DMS79 treated with DMSO at 0.1 percent for 48 hours (cell line): ENCODE measurements around the gene HAND1.
"Not testable (repeated sequence)": the region's sequence is repeated elsewhere in the genome, so short reads cannot be mapped to it uniquely, and the experiment has no call there.

Experiments used
- DNase-seq: peaks from one replicate; lab custom pipeline; 2025; lab: John Stamatoyannopoulos, UW

HAND1 gene

GRCh38 chr5:154478224-154478565 lies at the start of gene HAND1:
Gene HAND1 (minus strand): TSS chr5:154478227. CDS start chr5:154478008, 219 bp downstream.
- peak; percentile 15 for DNase-seq

GRCh38 chr5:154526231-154527226 lies 48.5 kb upstream of the HAND1 start:
- no peak for DNase-seq

DNA sequence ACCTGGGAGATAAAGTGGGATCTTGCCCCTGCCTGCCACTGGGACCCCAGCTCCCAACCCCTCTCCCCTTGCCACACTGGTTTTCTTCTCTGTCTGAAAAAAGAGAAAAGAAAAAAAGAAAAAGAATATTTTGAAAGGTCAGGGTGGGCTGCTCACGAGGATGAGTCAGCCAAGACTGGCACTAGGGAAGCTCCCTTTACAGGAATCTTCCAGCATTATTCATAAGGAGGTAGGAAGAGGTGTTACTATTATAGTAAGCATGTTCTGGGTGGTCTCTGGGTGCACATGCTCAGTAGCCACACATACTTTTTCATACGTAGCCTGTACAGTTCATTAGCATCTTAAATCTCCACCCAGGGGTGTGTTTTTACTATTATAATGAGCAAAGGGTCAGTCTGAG lies 46.8 kb upstream of the HAND1 start:
- DNase-seq, result no peak

DNA sequence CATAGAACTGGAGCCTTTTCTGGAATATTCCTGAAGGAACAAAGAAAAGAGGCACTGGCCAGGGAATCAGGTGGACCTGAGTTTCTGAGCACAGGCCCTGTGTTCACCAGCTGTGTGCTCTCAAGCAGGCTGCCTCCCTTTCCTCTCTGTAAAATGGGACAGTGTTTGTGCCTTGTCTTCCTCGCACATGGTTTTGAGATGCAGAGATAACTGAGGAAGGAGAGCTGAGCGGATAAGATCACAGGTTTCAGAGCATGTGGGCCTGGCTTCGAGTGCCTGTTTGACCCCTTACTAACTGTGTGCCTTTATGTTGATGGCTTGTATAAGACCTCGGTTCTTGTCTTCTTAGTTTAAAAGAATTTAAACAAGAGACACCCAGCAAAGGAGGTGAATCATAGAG lies 46.2 kb upstream of the HAND1 start:
- DNase-seq, result no peak

DNA sequence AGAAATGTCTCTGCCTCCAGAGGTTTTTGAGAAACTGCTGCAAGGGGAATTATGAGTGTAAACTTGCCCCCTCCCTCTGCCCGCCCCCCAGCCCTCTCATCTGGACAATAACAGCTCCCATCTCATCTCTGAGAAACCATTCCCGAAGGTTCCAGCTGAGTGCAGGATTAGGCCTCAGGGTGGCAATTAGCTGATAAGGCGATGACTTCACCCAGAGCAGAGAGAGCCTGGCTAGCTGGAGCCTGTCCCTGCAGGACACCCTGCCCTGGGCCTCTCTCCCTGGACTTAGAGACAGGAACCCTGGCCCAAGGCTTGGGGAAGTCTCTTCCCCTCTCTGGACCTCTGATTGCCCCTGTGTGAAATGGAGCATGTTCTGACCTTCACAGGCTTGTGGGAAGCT lies 45.7 kb upstream of the HAND1 start:
- no peak for DNase-seq

DNA sequence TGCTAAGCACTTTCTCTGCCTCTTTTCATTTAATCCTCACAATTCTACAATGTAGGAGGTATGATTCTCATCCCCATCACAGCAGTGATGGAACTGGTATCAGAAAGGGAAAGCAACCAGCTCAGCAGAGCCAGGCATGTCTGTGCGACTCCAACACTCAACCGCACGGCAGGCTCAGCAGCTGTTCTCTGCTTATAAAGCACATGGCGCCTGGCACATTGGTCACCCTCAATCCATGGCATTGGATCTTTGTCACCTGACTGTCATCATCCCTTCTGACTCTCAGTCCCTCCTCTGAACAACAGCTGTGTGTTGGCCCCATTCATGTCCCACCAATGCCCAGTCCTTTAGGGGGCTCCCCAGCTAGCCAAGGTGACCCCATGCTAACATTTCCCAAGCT lies 45.1 kb upstream of the HAND1 start:
- no peak for DNase-seq

- DNase-seq, result no peak
These were observed 44.3 kb upstream of the HAND1 start for GRCh38 chr5:154522284-154522683.

DNA sequence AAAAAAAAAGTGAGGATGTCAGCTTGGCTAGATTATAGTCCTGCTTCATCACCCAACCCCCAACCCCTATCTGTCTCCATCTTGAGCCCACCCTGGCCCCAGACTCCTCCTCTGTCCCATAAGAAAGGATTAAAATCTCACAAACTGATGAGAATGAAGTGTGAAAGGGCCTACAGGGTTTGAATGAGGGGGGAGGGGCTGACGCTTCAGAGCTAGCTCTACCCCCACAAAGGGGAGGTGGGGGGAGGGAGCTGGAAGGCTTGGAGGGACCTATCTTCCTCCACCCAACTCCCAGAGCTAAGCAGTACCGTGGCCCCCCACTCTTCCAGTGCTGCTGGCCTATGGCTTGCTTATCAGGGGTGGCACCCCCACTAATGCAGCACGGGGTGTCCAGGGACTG lies 43.7 kb upstream of the HAND1 start:
- DNase-seq, result no peak

DNA sequence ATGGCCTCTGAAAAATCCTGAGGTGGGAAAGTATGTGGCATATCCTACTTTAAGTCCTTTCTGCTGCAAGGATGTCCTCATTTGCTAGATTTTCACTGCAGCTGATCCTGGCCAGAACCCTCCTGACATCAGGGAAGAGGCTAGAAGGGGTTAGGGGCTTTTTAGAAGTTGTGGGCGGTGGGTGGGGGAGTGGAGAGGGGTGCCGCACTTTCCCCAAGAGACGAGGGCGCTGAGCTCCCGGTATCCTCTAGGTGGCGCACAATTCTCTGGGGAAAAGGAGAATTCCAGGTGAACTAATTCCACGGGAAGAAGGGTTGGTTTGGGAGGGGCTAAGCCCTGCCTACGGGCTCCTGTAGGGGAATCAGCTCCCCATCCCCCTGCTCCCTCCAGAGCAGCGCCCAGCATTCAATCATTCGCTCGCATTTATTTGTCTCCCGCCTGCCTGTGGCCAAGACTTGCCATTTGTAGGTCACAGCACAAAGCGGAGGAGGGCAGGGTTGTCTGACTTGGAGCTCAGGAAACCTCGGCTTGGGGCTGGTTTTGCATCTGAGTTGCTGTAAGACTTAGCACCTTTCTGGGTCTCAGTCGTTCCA lies 42.9 kb upstream of the HAND1 start:
- no peak for DNase-seq

DNA sequence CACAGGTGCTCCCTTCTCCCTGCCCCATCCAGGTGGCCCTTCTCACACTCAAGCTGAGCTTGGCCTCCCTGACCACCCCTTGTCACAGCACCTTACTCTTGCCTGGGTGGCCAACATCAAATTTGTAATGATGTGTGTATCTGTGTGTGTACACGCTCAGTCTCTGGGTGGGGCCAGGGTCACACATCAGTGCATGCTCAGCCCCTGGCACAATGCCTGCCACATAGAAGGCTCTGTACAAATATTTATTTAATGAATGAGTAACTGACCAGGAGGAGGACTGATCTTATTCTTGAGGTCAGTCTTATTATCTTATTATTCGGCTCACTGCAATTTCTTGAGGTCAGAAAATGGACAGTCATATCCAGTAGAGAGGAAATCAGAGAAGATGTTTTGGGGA lies 41.3 kb upstream of the HAND1 start:
- DNase-seq, result no peak

DNA sequence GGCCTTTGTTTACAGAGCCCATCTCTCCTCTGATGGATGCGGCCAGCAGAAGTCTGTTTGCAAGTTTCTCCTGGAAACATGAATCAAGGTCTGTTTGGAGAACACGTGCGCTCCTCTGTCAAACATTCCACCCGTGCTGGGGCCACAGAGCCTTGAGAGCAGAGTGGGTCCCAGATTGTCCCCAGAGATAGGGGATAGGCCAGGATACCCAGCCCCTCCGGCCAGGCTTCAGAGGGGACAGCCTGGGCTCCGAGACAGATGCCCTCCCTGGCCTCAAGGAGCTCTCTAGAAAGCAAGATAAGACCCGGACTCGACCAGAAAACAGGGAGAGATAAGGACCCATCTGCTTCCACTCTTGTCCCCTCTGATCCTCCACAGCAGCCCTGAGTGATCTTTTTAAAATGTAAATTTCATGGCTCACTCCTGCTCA lies 40.4 kb upstream of the HAND1 start:
- DNase-seq, result no peak

DNA sequence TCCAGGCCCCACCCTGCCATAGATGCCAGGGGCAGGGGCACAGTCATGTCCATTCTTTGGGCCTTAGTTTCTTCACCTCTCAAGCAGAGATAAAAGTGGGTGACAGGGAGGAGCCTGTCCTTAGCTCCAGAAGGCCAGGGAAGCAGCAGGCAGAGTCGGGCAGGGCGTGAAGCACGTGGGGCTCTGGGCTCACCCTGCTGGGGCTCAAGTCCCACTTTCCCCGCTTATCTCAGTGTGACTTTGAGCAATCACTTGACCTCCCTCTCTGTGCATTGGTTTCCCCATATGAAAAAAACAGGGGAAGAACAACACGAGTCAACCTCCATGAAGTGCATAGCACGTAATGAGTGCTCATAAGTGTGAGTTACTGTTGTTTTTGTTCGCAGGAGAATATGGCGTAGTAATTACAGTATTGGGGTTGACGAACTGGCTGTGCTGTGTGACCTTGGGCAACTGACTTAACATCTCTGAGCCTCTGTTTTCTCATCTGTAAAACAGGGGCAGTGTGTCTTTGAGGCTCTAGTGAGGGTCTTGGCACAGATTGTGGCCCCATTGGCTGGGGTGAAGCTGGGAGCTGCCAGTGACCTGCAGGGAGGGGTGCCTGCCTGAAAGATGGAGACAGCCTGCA lies 39.9 kb upstream of the HAND1 start:
- no peak for DNase-seq

DNA sequence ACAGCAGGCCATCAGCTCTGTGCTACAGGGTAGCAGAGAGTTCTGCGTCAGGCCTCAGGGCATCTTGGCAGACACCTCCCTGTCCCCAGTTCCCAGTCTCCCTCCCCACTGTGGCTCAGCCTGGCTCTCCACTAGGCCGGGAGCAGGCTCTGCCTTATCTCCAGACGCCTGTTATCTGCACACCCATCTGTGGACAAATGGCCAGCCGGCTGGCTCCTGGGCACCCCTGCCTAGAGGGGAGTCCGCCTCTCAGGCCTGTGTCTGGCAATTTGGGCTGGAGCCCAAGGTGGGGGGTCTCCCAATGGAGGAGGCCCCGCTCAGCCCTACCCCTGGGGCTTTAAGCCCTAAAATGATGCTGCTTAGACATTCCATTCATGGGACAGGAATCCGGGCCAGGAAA lies 39.2 kb upstream of the HAND1 start:
- DNase-seq, result no peak

GRCh38 chr5:154516475-154516874 lies 38.4 kb upstream of the HAND1 start:
- DNase-seq, result no peak

DNA sequence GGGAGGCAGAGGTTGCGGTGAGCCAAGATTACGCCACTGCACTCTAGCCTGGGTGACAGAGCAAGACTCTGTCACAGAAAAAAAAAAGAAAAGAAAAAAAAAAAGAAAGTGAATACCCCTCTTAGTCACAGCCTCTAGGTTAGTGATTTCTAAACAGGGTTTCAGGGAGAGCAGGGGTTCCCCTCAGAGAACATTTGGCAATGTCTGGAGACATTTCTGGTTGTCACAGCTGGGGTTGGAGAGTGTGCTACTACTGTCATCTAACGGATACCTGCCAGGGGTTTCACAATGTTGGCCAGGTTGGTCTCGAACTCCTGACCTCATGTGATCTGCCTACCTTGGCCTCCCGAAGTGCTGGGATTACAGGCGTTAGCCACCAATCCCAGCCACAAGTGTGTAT lies 37.5 kb upstream of the HAND1 start:
- not testable (repeated sequence) for DNase-seq

GRCh38 chr5:154514331-154514730 lies 36.3 kb upstream of the HAND1 start:
- DNase-seq, result no peak

DNA sequence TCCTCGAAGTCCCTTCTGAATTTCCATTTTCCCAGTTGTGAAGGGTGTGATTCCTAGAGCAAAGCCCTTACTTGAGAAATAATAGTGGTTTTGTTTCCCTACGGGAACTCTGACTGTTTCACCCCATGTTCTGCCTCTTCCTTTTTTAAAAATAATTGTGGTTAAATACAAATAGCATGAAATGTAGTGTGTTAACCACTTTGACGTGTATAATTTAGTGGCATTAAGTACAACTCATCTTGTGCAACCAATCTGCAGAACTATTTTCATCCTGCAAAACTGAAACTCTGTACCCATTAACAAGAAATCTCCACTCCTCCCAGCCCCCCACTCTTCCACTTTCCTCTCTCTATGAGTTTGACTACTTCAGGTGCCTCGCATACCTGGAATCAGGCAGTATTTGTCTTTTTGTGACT lies 35.6 kb upstream of the HAND1 start:
- no peak for DNase-seq

DNA sequence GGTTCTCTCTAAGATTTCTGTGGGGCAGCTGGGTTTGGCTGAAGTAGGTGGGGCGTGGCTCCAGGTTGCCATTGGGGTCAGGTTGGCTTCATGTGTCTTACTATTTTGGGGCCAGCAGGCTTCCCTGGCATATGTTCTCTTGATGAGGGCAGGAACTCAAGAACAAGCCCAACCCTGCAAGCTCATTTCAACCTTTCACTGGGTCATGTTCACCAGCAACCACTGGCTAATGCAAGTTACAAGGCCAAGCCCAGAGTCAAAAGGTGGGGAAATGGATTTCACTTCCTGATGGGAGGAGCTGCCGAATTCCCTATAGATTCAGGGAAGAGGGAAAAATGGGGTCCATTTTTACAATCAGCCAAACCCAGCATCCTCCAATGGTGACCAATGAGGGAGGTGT lies 34.0 kb upstream of the HAND1 start:
- DNase-seq, result no peak

- no peak for DNase-seq
These were observed 31.9 kb upstream of the HAND1 start for GRCh38 chr5:154509784-154510555.

DNA sequence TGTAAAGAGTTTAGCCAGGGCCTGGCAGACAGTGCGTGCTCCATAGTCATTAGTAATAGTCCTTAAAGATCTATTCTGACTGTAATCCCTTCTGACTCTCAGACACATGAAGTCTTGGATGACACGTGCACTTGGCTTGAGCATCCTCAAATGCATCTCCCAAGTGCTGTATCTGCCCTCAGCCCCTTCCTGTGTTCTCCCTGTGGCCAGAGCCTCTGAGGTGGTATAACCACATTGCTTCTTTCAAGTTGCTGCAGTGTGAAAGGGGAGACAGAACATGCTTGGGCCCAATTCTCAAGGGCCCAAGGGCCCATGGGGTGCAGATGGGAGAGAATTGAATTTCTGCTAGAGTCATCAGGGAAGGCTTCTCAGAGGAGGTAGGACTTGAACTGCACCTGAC lies 30.1 kb upstream of the HAND1 start:
- DNase-seq, result no peak

DNA sequence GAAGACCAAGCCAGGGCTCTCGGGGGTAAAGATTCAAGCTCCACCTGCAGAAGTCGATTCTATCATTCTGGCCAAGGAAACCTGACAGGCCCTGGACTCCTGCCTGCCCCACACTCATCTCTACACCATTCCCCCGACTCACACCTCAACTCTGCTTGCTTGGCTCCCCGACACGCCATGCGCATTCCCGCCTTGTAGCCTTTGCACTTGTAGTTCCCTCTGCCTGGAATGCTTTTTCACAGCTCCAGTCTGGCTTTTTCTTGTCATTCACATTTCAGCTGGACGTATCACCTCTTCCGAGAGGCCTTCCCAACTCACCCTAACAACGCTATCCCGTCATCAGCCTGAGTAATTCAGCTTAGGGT lies 28.7 kb upstream of the HAND1 start:
- DNase-seq, result no peak

DNA sequence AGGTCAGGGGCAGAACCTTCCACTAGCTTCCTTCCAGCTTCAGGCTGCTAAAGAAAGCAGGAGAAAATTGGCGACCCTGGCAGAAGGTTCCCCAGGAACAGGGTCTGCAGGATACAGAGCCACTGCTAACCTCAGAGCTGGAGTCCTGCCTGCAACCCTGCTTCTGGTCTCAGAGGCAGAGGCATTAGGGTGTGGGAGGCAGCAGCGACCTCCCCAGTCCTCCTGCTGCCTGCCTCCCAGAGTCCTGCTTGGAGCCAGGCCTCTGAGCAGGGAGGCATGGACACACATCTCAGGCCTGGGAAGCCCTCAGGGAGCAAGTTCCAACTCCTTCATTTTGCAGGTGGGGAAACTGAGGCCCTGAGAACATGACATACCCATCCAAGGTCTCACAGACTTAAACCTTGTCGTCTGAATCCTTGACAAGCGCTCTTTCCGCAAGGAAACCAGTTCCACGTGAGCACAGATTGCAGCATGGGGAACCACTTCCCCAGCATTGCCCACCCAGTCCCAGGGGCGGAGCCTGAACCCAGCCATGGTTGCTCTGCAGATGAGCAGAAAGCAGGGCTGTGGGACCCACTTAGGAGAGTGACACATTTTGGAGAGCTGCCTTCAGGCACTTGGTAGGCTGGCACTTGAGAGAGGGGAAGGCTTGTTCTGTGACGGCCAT lies 28.2 kb upstream of the HAND1 start:
- DNase-seq, result no peak
